RWPE2 (cell line): Measurements from ENCODE around the gene TMEM95.

ENCODE experiments used
- ATAC-seq: fragments of 200-7000 bp; cut with Tn5 transposase; 3 replicates; pipeline ENCODE4 v1.9.1; 2021; ENCODE audit warnings: low read depth
- DNase-seq: peaks from one replicate; pipeline ENCODE4 v3.0.0-alpha.2; 2020; ENCODE audit warnings: low spot score
- H3K27ac ChIP-seq: fragments of 450-650 bp; 2 replicates; pipeline ENCODE4 v1.5.1; 2017; ENCODE audit warnings: mild to moderate bottlenecking; ENCODE audit not compliant: poor library complexity, severe bottlenecking
- H3K27me3 ChIP-seq: fragments of 250-450 bp; sonication (Bioruptor Pico); 2 replicates; pipeline ENCODE4 v1.5.1; 2021; ENCODE audit warnings: mild to moderate bottlenecking, moderate library complexity; ENCODE audit not compliant: insufficient read depth, poor library complexity, severe bottlenecking
- H3K36me3 ChIP-seq: fragments of 250-450 bp; sonication (Bioruptor Pico); 2 replicates; pipeline ENCODE4 v1.5.1; 2020; ENCODE audit warnings: low read depth, mild to moderate bottlenecking, moderate library complexity
- H3K4me1 ChIP-seq: fragments of 250-450 bp; sonication (Bioruptor Pico); 2 replicates; pipeline ENCODE4 v1.5.1; 2021; ENCODE audit warnings: mild to moderate bottlenecking, moderate library complexity; ENCODE audit not compliant: insufficient read depth, poor library complexity, severe bottlenecking
- H3K4me3 ChIP-seq: fragments of 250-450 bp; sonication (Bioruptor Pico); 2 replicates; pipeline ENCODE4 v1.5.1; 2021; ENCODE audit warnings: mild to moderate bottlenecking, moderate library complexity; ENCODE audit not compliant: severe bottlenecking
- H3K9me3 ChIP-seq: fragments of 250-450 bp; sonication (Bioruptor Pico); 2 replicates; pipeline ENCODE4 v1.5.1; 2021; ENCODE audit warnings: mild to moderate bottlenecking, moderate library complexity; ENCODE audit not compliant: severe bottlenecking
- CTCF ChIP-seq: fragments of 450-650 bp; IDR thresholded peaks from one replicate; pipeline ENCODE4 v1.5.1; 2017; ENCODE audit warnings: mild to moderate bottlenecking, moderate library complexity; ENCODE audit not compliant: poor library complexity, severe bottlenecking

The TMEM95 gene

GRCh38 chr17:7404737-7405349 is 49.9 kb downstream of the TMEM95 start:
- no peaks in the 10 kb centered on the region for H3K27me3 ChIP-seq
- H3K4me3 ChIP-seq, result peak overlapping the region; percentile 54
- DNase-seq (no peak), ATAC-seq (peak; percentile 16)
- peaks cover 7% of the 10 kb centered on the region for H3K4me1 ChIP-seq
- TF ChIP-seq CTCF, result no peak
- H3K36me3 ChIP-seq, result peaks cover 17% of the 10 kb centered on the region
- H3K9me3 ChIP-seq, result no peaks in the 10 kb centered on the region
- peak overlapping the region; percentile 58 for H3K27ac ChIP-seq

- TF ChIP-seq CTCF, result no peak
- Histone ChIP-seq H3K27me3 (no peaks in the 10 kb centered on the region), H3K4me3 (peak overlapping the region; percentile 54), H3K36me3 (peaks cover 17% of the 10 kb centered on the region), H3K4me1 (peaks cover 5% of the 10 kb centered on the region), H3K27ac (peak overlapping the region; percentile 58), H3K9me3 (no peaks in the 10 kb centered on the region)
- no peak for DNase-seq
- ATAC-seq, result no peak
Observed at GRCh38 chr17:7405350-7406234, 50.6 kb downstream of the TMEM95 start.

DNA sequence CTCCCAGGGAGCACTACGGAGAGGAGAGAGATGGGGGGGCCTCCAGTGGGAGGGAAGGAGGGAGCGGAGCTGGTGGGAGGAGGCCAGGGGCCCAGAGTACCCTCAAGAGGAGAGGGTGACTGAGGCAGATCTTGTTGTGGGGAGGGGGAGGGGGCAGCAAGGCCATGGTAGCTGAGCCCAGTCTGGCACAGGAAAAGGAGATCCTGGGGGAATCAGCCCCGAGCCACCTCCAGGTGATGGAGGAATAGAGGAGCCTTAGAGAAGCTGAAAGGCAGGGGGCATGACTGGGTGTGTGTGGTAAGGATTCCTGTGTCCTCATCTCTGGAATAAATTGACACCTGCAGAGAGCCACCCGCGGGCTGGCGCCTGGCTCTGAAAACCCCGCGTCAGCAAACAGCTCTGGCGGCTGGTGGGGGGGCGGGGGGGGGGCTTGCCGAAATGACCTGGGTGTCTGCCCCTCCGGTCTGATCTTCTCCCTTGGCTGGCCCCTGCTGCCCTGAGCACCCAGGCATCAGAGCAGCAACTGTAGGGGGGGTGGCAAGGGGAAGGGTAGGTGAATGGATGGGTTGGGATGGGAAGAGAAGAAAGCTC is 51.4 kb downstream of the TMEM95 start:
- H3K36me3 ChIP-seq, result peaks cover 11% of the 10 kb centered on the region
- DNase-seq, result no peak
- no peaks in the 10 kb centered on the region for H3K9me3 ChIP-seq
- H3K4me3 ChIP-seq, result no peak overlapping the region
- H3K27me3 ChIP-seq, result no peaks in the 10 kb centered on the region
- TF ChIP-seq CTCF, result no peak
- H3K4me1 ChIP-seq, result no peaks in the 10 kb centered on the region
- H3K27ac ChIP-seq, result no peak overlapping the region
- ATAC-seq, result no peak
